Cardiac muscle cell (in vitro differentiated cells and primary cell): Measurements from ENCODE around the gene NOTCH2. TPM values are rescaled to one million over a fixed set of nuclear protein-coding genes. Genes with fewer than 3 reads are reported as not detected.

Experiments used
- DNase-seq, 2 donors: peaks; one replicate each; pipeline versions ENCODE4 v3.0.0 to v3.0.0-alpha.2; 2010 to 2017; ENCODE audit warnings: low read depth in 1 of 2, low spot score in 1 of 2
- H3K27ac ChIP-seq: fragments of 200-600 bp; sonication (generic); 2 replicates; pipeline ENCODE4 v1.5.1; 2016
- H3K27me3 ChIP-seq: fragments of 200-600 bp; sonication (generic); 2 replicates; pipeline ENCODE4 v1.6.0; 2016; ENCODE audit warnings: control low read depth
- H3K36me3 ChIP-seq: fragments of 200-600 bp; sonication (generic); 2 replicates; pipeline ENCODE4 v1.5.1; 2016; ENCODE audit warnings: control low read depth
- H3K4me1 ChIP-seq: fragments of 200-600 bp; sonication (generic); 2 replicates; pipeline ENCODE4 v1.8.1; 2017; ENCODE audit warnings: low read depth, mild to moderate bottlenecking, mixed run types
- H3K4me3 ChIP-seq: fragments of 200-600 bp; sonication (generic); 2 replicates; pipeline ENCODE4 v1.5.1; 2016; ENCODE audit warnings: mild to moderate bottlenecking
- H3K9me3 ChIP-seq: fragments of 200-600 bp; sonication (generic); 2 replicates; pipeline ENCODE4 v1.5.1; 2017; ENCODE audit warnings: low read depth, mild to moderate bottlenecking, control low read depth
- CTCF ChIP-seq: IDR thresholded peaks from 2 replicates; pipeline ENCODE4 v1.5.1; 2012; ENCODE audit warnings: low read depth, mild to moderate bottlenecking, low read length
- polyA plus RNA-seq: library from polyadenylated mRNA; unstranded; fragments of >200 nt; fragmentation: Nextera tagmentation; extraction: Ambion mirVana; gene quantifications from 2 replicates; pipeline ENCODE4 v1.2.1, GENCODE V29; 2016
- total RNA-seq: library from RNA; depleted of rRNA; stranded (reverse); fragments of >200 nt; gene quantifications from 2 replicates; pipeline ENCODE4 v1.2.3, GENCODE V29; 2016

The NOTCH2 gene
- total and polyA plus RNA-seq, 2 experiments from 2014 or later, result 25.6 to 52.3 TPM

GRCh38 chr1:119862276-119862675 is 207.2 kb downstream of the NOTCH2 start:
- Histone ChIP-seq H3K27me3 (peaks cover 16% of the 10 kb centered on the region), H3K4me1 (no peaks in the 10 kb centered on the region), H3K27ac (no peak overlapping the region), H3K9me3 (no peaks in the 10 kb centered on the region), H3K4me3 (no peak overlapping the region), H3K36me3 (no peaks in the 10 kb centered on the region)
- TF ChIP-seq CTCF, result no peak
- DNase-seq, result no peak

Other genes starting within 250 kb of the NOTCH2 start
- gene ADAM30, start 173.1 kb downstream of the NOTCH2 start, total RNA-seq, result not detected in 2 replicates
- not detected in 2 replicates for gene ADAM30, start 173.1 kb downstream of the NOTCH2 start, polyA plus RNA-seq
- gene SEC22B, start 106.9 kb upstream of the NOTCH2 start, total RNA-seq, result 16.0 and 16.1 TPM in 2 replicates
- gene SEC22B, start 106.9 kb upstream of the NOTCH2 start, polyA plus RNA-seq, result 22.8 and 23.9 TPM in 2 replicates